Spinal cord (tissue), 10 donors: ENCODE results near the gene ERCC6L. TPM values are rescaled to one million over a fixed set of nuclear protein-coding genes. Genes with fewer than 3 reads are reported as not detected.
"Not testable (repeated sequence)": the region's sequence is repeated elsewhere in the genome, so short reads cannot be mapped to it uniquely, and the experiment has no call there.

Experiments
- DNase-seq, 6 donors: peaks; one replicate each; pipeline versions ENCODE4 v3.0.0 to v3.0.0-alpha.2; 2013 to 2015; ENCODE audit warnings: low spot score in 6 of 6, low read depth in 4 of 6
- H3K27ac ChIP-seq: one replicate; pipeline ENCODE4 v1.5.1; 2013; ENCODE audit warnings: low read depth, low read length, control low read depth
- H3K27me3 ChIP-seq: one replicate; pipeline ENCODE4 v1.6.1; 2013; ENCODE audit warnings: low read length; ENCODE audit not compliant: control insufficient read depth, insufficient read depth
- H3K36me3 ChIP-seq: one replicate; pipeline ENCODE4 v1.6.1; 2013; ENCODE audit warnings: low read length; ENCODE audit not compliant: control insufficient read depth, insufficient read depth
- H3K4me1 ChIP-seq: one replicate; pipeline ENCODE4 v1.6.1; 2013; ENCODE audit warnings: low read length; ENCODE audit not compliant: control insufficient read depth, insufficient read depth
- H3K4me3 ChIP-seq: one replicate; pipeline ENCODE4 v1.5.1; 2013; ENCODE audit warnings: low read depth, low read length, control low read depth
- H3K9me3 ChIP-seq: one replicate; pipeline ENCODE4 v1.6.1; 2013; ENCODE audit warnings: low read length; ENCODE audit not compliant: control insufficient read depth, insufficient read depth
- WGBS: methylation state at CpG from one replicate; pipeline ENCODE4 v1.1.5; 2013; ENCODE audit warnings: missing lambda C conversion rate; ENCODE audit not compliant: insufficient coverage; 5-methylcytosine and 5-hydroxymethylcytosine counted together
- polyA plus RNA-seq, 2 donors: library from polyadenylated mRNA; unstranded; fragments of 120-200 nt; gene quantifications; one replicate each; pipeline ENCODE4 v1.2.1, GENCODE V29; 2013; ENCODE audit not compliant: insufficient read length in 2 of 2
- total RNA-seq, 2 donors: library from RNA; depleted of rRNA in 1 of 2; stranded (reverse); fragments of 120-200 nt in 1 of 2; fragments of >200 nt in 1 of 2; gene quantifications; one replicate each; pipeline versions ENCODE4 v1.2.3 to v1.2.4, GENCODE V29; 2013 to 2014
- donor health status: healthy.

The ERCC6L gene
- total and polyA plus RNA-seq, 4 donors, result 1.3 to 1.7 (median 1.5) TPM

- H3K4me1 ChIP-seq, result peaks cover 5% of the 10 kb centered on the region
- peak within 1 kb of the TSS; percentile 73 for H3K4me3 ChIP-seq
- H3K27me3 ChIP-seq, result peaks cover 2% of the 10 kb centered on the region
- peaks cover under 1% of the 10 kb centered on the region for H3K36me3 ChIP-seq
- peak; percentile 79 to 99 (median 92) for DNase-seq
- WGBS, result 16% methylated on average over 35 of the region's 46 CpGs
- H3K9me3 ChIP-seq, result no peaks in the 10 kb centered on the region
- H3K27ac ChIP-seq, result peak within 1 kb of the TSS; percentile 89
These were observed 57.4 kb downstream of the ERCC6L start, which contains the start of gene PIN4 for GRCh38 chrX:72181178-72182125. TSS of gene PIN4 (plus strand) at chrX:72181757. CDS start at chrX:72181786, 29 bp downstream.

GRCh38 chrX:72180539-72180938, 58.3 kb downstream of the ERCC6L start:
- Histone ChIP-seq H3K36me3 (no peaks in the 10 kb centered on the region), H3K4me3 (no peak overlapping the region), H3K9me3 (no peaks in the 10 kb centered on the region), H3K27me3 (peaks cover 2% of the 10 kb centered on the region), H3K27ac (peak overlapping the region; percentile 89), H3K4me1 (peaks cover 5% of the 10 kb centered on the region)
- no peak for DNase-seq
- 43% methylated on average over 1 of the region's 1 CpG for WGBS

GRCh38 chrX:72176981-72177380, 61.8 kb downstream of the ERCC6L start:
- no peaks in the 10 kb centered on the region for H3K9me3 ChIP-seq
- 71% methylated on average over 1 of the region's 2 CpGs for WGBS
- peaks cover 6% of the 10 kb centered on the region for H3K27me3 ChIP-seq
- peak in 3 of 6 donors; percentile 6 to 41 (median 23) for DNase-seq
- no peak overlapping the region for H3K27ac ChIP-seq
- no peaks in the 10 kb centered on the region for H3K4me1 ChIP-seq
- no peaks in the 10 kb centered on the region for H3K36me3 ChIP-seq
- no peak overlapping the region for H3K4me3 ChIP-seq

GRCh38 chrX:72176289-72176688, 62.5 kb downstream of the ERCC6L start:
- not testable (repeated sequence) for H3K4me3 ChIP-seq, H3K9me3 ChIP-seq, H3K4me1 ChIP-seq, H3K27me3 ChIP-seq, DNase-seq, H3K27ac ChIP-seq, H3K36me3 ChIP-seq
- no CpG with 5 or more reads among the region's 5 CpGs for WGBS

GRCh38 chrX:72169008-72169728, 69.7 kb downstream of the ERCC6L start:
- H3K4me3 ChIP-seq, result no peak overlapping the region
- H3K27ac ChIP-seq, result no peak overlapping the region
- WGBS, result 80% methylated on average over 1 of the region's 6 CpGs
- peaks cover 4% of the 10 kb centered on the region for H3K27me3 ChIP-seq
- H3K4me1 ChIP-seq, result no peaks in the 10 kb centered on the region
- DNase-seq, result no peak
- no peaks in the 10 kb centered on the region for H3K9me3 ChIP-seq
- no peaks in the 10 kb centered on the region for H3K36me3 ChIP-seq

- peaks cover 4% of the 10 kb centered on the region for H3K27me3 ChIP-seq
These were observed 73.3 kb downstream of the ERCC6L start for GRCh38 chrX:72165551-72165950.

GRCh38 chrX:72159769-72160168, 79.1 kb downstream of the ERCC6L start:
- peaks cover 2% of the 10 kb centered on the region for H3K27me3 ChIP-seq
- 72% methylated on average over 7 of the region's 10 CpGs for WGBS
- no peaks in the 10 kb centered on the region for H3K9me3 ChIP-seq
- no peak for DNase-seq
- no peak overlapping the region for H3K27ac ChIP-seq
- H3K36me3 ChIP-seq, result no peaks in the 10 kb centered on the region
- H3K4me1 ChIP-seq, result no peaks in the 10 kb centered on the region
- no peak overlapping the region for H3K4me3 ChIP-seq

More at GRCh38 chrX:72165551-72165950, 73.3 kb downstream of the ERCC6L start:
- H3K36me3 ChIP-seq, result no peaks in the 10 kb centered on the region
- no peaks in the 10 kb centered on the region for H3K4me1 ChIP-seq
- no peaks in the 10 kb centered on the region for H3K9me3 ChIP-seq
- DNase-seq, result peak in 1 of 6 donors; percentile 71
- no CpG with 5 or more reads among the region's 4 CpGs for WGBS
- H3K4me3 ChIP-seq, result no peak overlapping the region
- no peak overlapping the region for H3K27ac ChIP-seq

GRCh38 chrX:72158773-72159172, 80.1 kb downstream of the ERCC6L start:
- 75% methylated on average over 2 of the region's 3 CpGs for WGBS

More at GRCh38 chrX:72158773-72159172, 80.1 kb downstream of the ERCC6L start:
- Histone ChIP-seq H3K4me3 (no peak overlapping the region), H3K36me3 (no peaks in the 10 kb centered on the region), H3K27ac (no peak overlapping the region), H3K27me3 (peaks cover 5% of the 10 kb centered on the region), H3K4me1 (no peaks in the 10 kb centered on the region), H3K9me3 (no peaks in the 10 kb centered on the region)
- no peak for DNase-seq
